ENCODE data around the gene PRX.

Gene PRX

GRCh38 chr19:40360020-40360707 lies 53.0 kb downstream of the PRX start:
- ChIA-PET POLR2A (interaction anchor here (0.6 kb wide), 1 partner anchor 12 kb away, joined by 3 read pairs; the partner anchor contains the start of genes C19orf47 and PLD3), CTCF (interaction anchor here (0.6 kb wide), 1 partner anchor 50 kb away, joined by 3 read pairs; no protein-coding TSS in a partner anchor)
- DNase-seq (ENCODE audit: extremely low spot score): no peak
- TF ChIP-seq ELF4 (IDR thresholded peaks at IDR 0.05) (no peak), LEF1 (IDR thresholded peaks at IDR 0.05; ENCODE audit: borderline replicate concordance) (no peak), CTBP1 (IDR thresholded peaks at IDR 0.05; ENCODE audit: borderline replicate concordance) (no peak), ZNF384 (IDR thresholded peaks at IDR 0.05) (no peak), FOXK2 (IDR thresholded peaks at IDR 0.05) (no peak)

- TF ChIP-seq ELF4 (IDR thresholded peaks at IDR 0.05): no peak
- no peak for TF ChIP-seq LEF1 (IDR thresholded peaks at IDR 0.05; ENCODE audit: borderline replicate concordance)
- no peak for TF ChIP-seq NFRKB (IDR thresholded peaks at IDR 0.05)
- TF ChIP-seq BHLHE40 (IDR thresholded peaks at IDR 0.05; ENCODE audit: borderline replicate concordance): no peak
- no peak for TF ChIP-seq ARNT (IDR thresholded peaks at IDR 0.05)
- TF ChIP-seq SP1 (IDR thresholded peaks at IDR 0.05): no peak
- TF ChIP-seq PKNOX1 (IDR thresholded peaks at IDR 0.05): no peak
- no peak for TF ChIP-seq ZNF384 (IDR thresholded peaks at IDR 0.05)
- no peak for TF ChIP-seq TARDBP (IDR thresholded peaks at IDR 0.05)
- no peak for TF ChIP-seq FOXM1 (IDR thresholded peaks at IDR 0.05; ENCODE audit: borderline replicate concordance)
- no peak for TF ChIP-seq HDGF (IDR thresholded peaks at IDR 0.05; ENCODE audit: borderline replicate concordance)
- no peak for TF ChIP-seq L3MBTL2 (conservative IDR thresholded peaks at IDR 0.05)
- ChIA-PET CTCF (no interaction called here), POLR2A (interaction anchor here (1.0 kb wide), 1 partner anchor 10 kb away, joined by 3 read pairs; the partner anchor contains the start of genes C19orf47 and PLD3)
- DNase-seq (ENCODE audit: extremely low spot score): no peak
These were observed 54.4 kb downstream of the PRX start for GRCh38 chr19:40358773-40359172.

- POLR2A ChIA-PET: interaction anchor here (1.6 kb wide), 1 partner anchor 9 kb away, joined by 5 read pairs; the partner anchor contains the start of genes C19orf47 and PLD3
- CTCF ChIA-PET: no interaction called here
- TF ChIP-seq TARDBP (IDR thresholded peaks at IDR 0.05) (no peak), FOXM1 (IDR thresholded peaks at IDR 0.05; ENCODE audit: borderline replicate concordance) (no peak), NFRKB (IDR thresholded peaks at IDR 0.05) (no peak), LEF1 (IDR thresholded peaks at IDR 0.05; ENCODE audit: borderline replicate concordance) (no peak), FOXA1 (IDR thresholded peaks at IDR 0.05) (no peak), HDGF (IDR thresholded peaks at IDR 0.05; ENCODE audit: borderline replicate concordance) (no peak), SP1 (IDR thresholded peaks at IDR 0.05) (no peak), ELF4 (IDR thresholded peaks at IDR 0.05) (no peak), PKNOX1 (IDR thresholded peaks at IDR 0.05) (no peak), FOXK2 (IDR thresholded peaks at IDR 0.05) (no peak), BHLHE40 (IDR thresholded peaks at IDR 0.05; ENCODE audit: borderline replicate concordance) (no peak), L3MBTL2 (conservative IDR thresholded peaks at IDR 0.05) (no peak), ARNT (IDR thresholded peaks at IDR 0.05) (no peak), SUZ12 (IDR thresholded peaks at IDR 0.05) (no peak), CTBP1 (IDR thresholded peaks at IDR 0.05; ENCODE audit: borderline replicate concordance) (no peak), ZNF384 (IDR thresholded peaks at IDR 0.05) (no peak)
- no peak for DNase-seq (ENCODE audit: extremely low spot score)
These were observed 55.5 kb downstream of the PRX start for GRCh38 chr19:40357640-40358039.

GRCh38 chr19:40356681-40357595 lies 56.2 kb downstream of the PRX start:
- DNase-seq (ENCODE audit: extremely low spot score): no peak
- CTCF ChIA-PET: no interaction called here
- TF ChIP-seq ZNF384 (IDR thresholded peaks at IDR 0.05): no peak
- TF ChIP-seq BHLHE40 (IDR thresholded peaks at IDR 0.05; ENCODE audit: borderline replicate concordance): no peak
- no peak for TF ChIP-seq TARDBP (IDR thresholded peaks at IDR 0.05)
- no peak for TF ChIP-seq CTBP1 (IDR thresholded peaks at IDR 0.05; ENCODE audit: borderline replicate concordance)
- TF ChIP-seq LEF1 (IDR thresholded peaks at IDR 0.05; ENCODE audit: borderline replicate concordance): no peak
- TF ChIP-seq FOXA1 (IDR thresholded peaks at IDR 0.05): no peak
- no peak for TF ChIP-seq FOXK2 (IDR thresholded peaks at IDR 0.05)
- no peak for TF ChIP-seq PKNOX1 (IDR thresholded peaks at IDR 0.05)
- no peak for TF ChIP-seq ARNT (IDR thresholded peaks at IDR 0.05)
- TF ChIP-seq L3MBTL2 (conservative IDR thresholded peaks at IDR 0.05): no peak
- TF ChIP-seq ELF4 (IDR thresholded peaks at IDR 0.05): no peak
- no peak for TF ChIP-seq HDGF (IDR thresholded peaks at IDR 0.05; ENCODE audit: borderline replicate concordance)
- TF ChIP-seq NFRKB (IDR thresholded peaks at IDR 0.05): no peak
- TF ChIP-seq SUZ12 (IDR thresholded peaks at IDR 0.05): no peak
- no peak for TF ChIP-seq FOXM1 (IDR thresholded peaks at IDR 0.05; ENCODE audit: borderline replicate concordance)
- POLR2A ChIA-PET: interaction anchor here (0.8 to 1.6 kb wide), 2 partner anchors 9 to 47 kb away, joined by 3 to 5 read pairs; partner anchors contain the start of genes C19orf47 and PLD3

GRCh38 chr19:40355975-40356680 lies 57.0 kb downstream of the PRX start:
- CTCF ChIA-PET: no interaction called here
- POLR2A ChIA-PET: interaction anchor here (0.8 to 1.6 kb wide), 2 partner anchors 8 to 48 kb away, joined by 3 to 5 read pairs; partner anchors contain the start of genes C19orf47 and PLD3

More at GRCh38 chr19:40355975-40356680, 57.0 kb downstream of the PRX start:
- DNase-seq (ENCODE audit: extremely low spot score): no peak
- no peak for TF ChIP-seq ZNF384 (IDR thresholded peaks at IDR 0.05)
- TF ChIP-seq LEF1 (IDR thresholded peaks at IDR 0.05; ENCODE audit: borderline replicate concordance): no peak
- TF ChIP-seq L3MBTL2 (conservative IDR thresholded peaks at IDR 0.05): no peak
- TF ChIP-seq FOXA1 (IDR thresholded peaks at IDR 0.05): no peak
- no peak for TF ChIP-seq SP1 (IDR thresholded peaks at IDR 0.05)
- TF ChIP-seq PKNOX1 (IDR thresholded peaks at IDR 0.05): no peak
- TF ChIP-seq ELF4 (IDR thresholded peaks at IDR 0.05): no peak
- TF ChIP-seq HDGF (IDR thresholded peaks at IDR 0.05; ENCODE audit: borderline replicate concordance): no peak
- TF ChIP-seq FOXM1 (IDR thresholded peaks at IDR 0.05; ENCODE audit: borderline replicate concordance): no peak
- no peak for TF ChIP-seq FOXK2 (IDR thresholded peaks at IDR 0.05)

All from HEK293T (cell line).